Lung (tissue), 12 donors: Measurements from ENCODE around the gene SPAG5. TPM values are rescaled to one million over a fixed set of nuclear protein-coding genes. Genes with fewer than 3 reads are reported as not detected.

Experiments used
- ATAC-seq: fragments of 200-7000 bp; cut with Tn5 transposase; one replicate; pipeline ENCODE4 v1.9.1; 2020; ENCODE audit warnings: moderate number of reproducible peaks; ENCODE audit not compliant: insufficient read depth, low FRiP score
- DNase-seq, 3 donors: peaks; one replicate each; pipeline ENCODE4 v3.0.0-alpha.2; 2013 to 2017
- H3K27ac ChIP-seq, 2 donors: one replicate each; pipeline ENCODE4 v1.5.1; 2013; ENCODE audit warnings: mild to moderate bottlenecking in 2 of 2, moderate library complexity in 2 of 2, control low read depth in 1 of 2, inconsistent platforms in 1 of 2, low read depth in 1 of 2, low read length in 1 of 2
- H3K27me3 ChIP-seq, 3 donors: one replicate each; pipeline ENCODE4 v1.5.1; 2013; ENCODE audit warnings: low read length in 2 of 3; ENCODE audit not compliant: control insufficient read depth in 3 of 3, insufficient read depth in 3 of 3
- H3K36me3 ChIP-seq, 4 donors: one replicate each; pipeline ENCODE4 v1.5.1; 2013; ENCODE audit warnings: low read length in 4 of 4, mild to moderate bottlenecking in 1 of 4, moderate library complexity in 1 of 4; ENCODE audit not compliant: control insufficient read depth in 4 of 4, insufficient read depth in 4 of 4
- H3K4me1 ChIP-seq, 5 donors: one replicate each; pipeline ENCODE4 v1.5.1; 2013; ENCODE audit warnings: low read length in 5 of 5, mild to moderate bottlenecking in 2 of 5, moderate library complexity in 1 of 5; ENCODE audit not compliant: control insufficient read depth in 5 of 5, insufficient read depth in 5 of 5
- H3K4me3 ChIP-seq: one replicate; pipeline ENCODE4 v1.5.1; 2013; ENCODE audit warnings: mild to moderate bottlenecking, control low read depth, moderate library complexity
- H3K9ac ChIP-seq, 2 donors: one replicate each; pipeline ENCODE4 v1.5.1; 2013; ENCODE audit warnings: low read length in 2 of 2, control low read depth in 1 of 2; ENCODE audit not compliant: insufficient read depth in 1 of 2
- H3K9me3 ChIP-seq, 4 donors: one replicate each; pipeline ENCODE4 v1.5.1; 2013; ENCODE audit warnings: low read length in 3 of 4, mild to moderate bottlenecking in 1 of 4, moderate library complexity in 1 of 4; ENCODE audit not compliant: control insufficient read depth in 4 of 4, insufficient read depth in 3 of 4
- CTCF ChIP-seq: IDR thresholded peaks from 2 replicates; pipeline ENCODE4 v1.5.1; 2012; ENCODE audit warnings: mild to moderate bottlenecking; ENCODE audit errors: control extremely low read depth, extremely low read depth
- WGBS, 2 donors: extraction: QIAGEN DNeasy Blood & Tissue Kit; methylation state at CpG; one replicate each; pipeline ENCODE4 v1.1.7; 2013; 5-methylcytosine and 5-hydroxymethylcytosine counted together
- polyA plus RNA-seq, 2 donors: library from polyadenylated mRNA; stranded (reverse); fragments of 200-250 nt; gene quantifications; one replicate each; pipeline ENCODE4 v1.2.1, GENCODE V29; 2013
- total RNA-seq, 2 donors: library from RNA; depleted of rRNA in 1 of 2; stranded (reverse); fragments of >200 nt in 1 of 2; gene quantifications; one replicate each; pipeline ENCODE4 v1.2.1, GENCODE V29; 2014 to 2021
- donor health status: control.
- donor health status: control.
- donor health status: Bipolar disorder and iron deficiency.
- donor health status: healthy.
- donor health status: DM: yes; HTN: yes; CAD: no.

The SPAG5 gene
- total and polyA plus RNA-seq, 4 donors = 6.3 to 15.0 (median 10.2) TPM

- Histone ChIP-seq H3K36me3 (peaks cover 0 to 4% (median 0%) of the 10 kb centered on the region in 4 donors), H3K4me1 (peaks cover 0 to 12% (median 0%) of the 10 kb centered on the region in 5 donors), H3K9ac (no peak overlapping the region), H3K4me3 (no peak overlapping the region), H3K27me3 (no peaks in the 10 kb centered on the region), H3K9me3 (no peaks in the 10 kb centered on the region), H3K27ac (no peak overlapping the region)
- TF ChIP-seq CTCF = no peak
- DNase-seq = no peak
- no peak for ATAC-seq
- 87 to 92% methylated on average over 14 of the region's 14 CpGs for WGBS, 2 donors
Observed at GRCh38 chr17:28547096-28547622, 51.7 kb downstream of the SPAG5 start.

DNA sequence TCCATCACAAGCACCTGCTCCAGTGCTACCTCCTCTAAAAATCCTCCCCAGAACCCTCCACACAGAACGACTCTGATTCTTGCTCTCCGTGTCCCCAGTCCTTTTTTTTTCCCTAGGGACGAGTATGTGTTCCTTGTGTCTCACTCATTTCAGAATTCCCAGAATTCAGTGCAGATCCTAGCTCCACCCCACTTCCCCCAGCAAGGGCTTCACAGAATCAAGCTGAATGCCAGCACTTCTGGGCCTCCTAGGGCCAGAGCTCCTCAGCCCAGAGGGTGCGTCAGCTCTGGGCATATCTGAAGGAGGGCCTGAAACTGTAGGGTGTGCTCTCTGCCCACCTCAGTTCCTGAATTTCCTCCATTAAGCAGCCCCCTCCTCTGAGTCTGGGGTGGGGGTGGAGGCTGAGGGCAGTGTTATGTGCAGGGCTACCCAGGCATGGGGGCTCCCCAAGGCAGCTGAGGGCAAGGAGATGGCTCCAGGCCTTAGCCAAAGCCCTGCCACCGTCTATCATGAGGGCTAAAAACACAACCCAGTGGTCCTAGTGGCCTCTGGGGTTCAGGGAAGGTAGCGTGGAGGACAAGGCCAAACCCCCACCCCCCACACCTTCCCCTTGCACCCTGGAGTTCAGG is 52.9 kb downstream of the SPAG5 start:
- no peaks in the 10 kb centered on the region for H3K9me3 ChIP-seq
- H3K27ac ChIP-seq = no peak overlapping the region
- WGBS, 2 donors = 70 to 87% methylated on average over 6 of the region's 6 CpGs
- peaks cover 0 to 3% (median 0%) of the 10 kb centered on the region in 5 donors for H3K4me1 ChIP-seq
- no peaks in the 10 kb centered on the region for H3K27me3 ChIP-seq
- no peak for TF ChIP-seq CTCF
- ATAC-seq = no peak
- peaks cover 0 to 4% (median 0%) of the 10 kb centered on the region in 4 donors for H3K36me3 ChIP-seq
- DNase-seq = no peak
- H3K4me3 ChIP-seq = no peak overlapping the region
- H3K9ac ChIP-seq = no peak overlapping the region

- no peak overlapping the region for H3K9ac ChIP-seq
- ATAC-seq = no peak
- H3K27me3 ChIP-seq = no peaks in the 10 kb centered on the region
- no peak overlapping the region for H3K4me3 ChIP-seq
- no peak for DNase-seq
- no peak for TF ChIP-seq CTCF
- peaks cover 0 to 4% (median 0%) of the 10 kb centered on the region in 4 donors for H3K36me3 ChIP-seq
- 80 to 91% methylated on average over 2 of the region's 2 CpGs for WGBS, 2 donors
- no peak overlapping the region for H3K27ac ChIP-seq
- H3K4me1 ChIP-seq = no peaks in the 10 kb centered on the region
- H3K9me3 ChIP-seq = no peaks in the 10 kb centered on the region
Observed at GRCh38 chr17:28545141-28545503, 53.7 kb downstream of the SPAG5 start.
